Measurements from ENCODE around the gene CORO1C.

Gene CORO1C

DNA sequence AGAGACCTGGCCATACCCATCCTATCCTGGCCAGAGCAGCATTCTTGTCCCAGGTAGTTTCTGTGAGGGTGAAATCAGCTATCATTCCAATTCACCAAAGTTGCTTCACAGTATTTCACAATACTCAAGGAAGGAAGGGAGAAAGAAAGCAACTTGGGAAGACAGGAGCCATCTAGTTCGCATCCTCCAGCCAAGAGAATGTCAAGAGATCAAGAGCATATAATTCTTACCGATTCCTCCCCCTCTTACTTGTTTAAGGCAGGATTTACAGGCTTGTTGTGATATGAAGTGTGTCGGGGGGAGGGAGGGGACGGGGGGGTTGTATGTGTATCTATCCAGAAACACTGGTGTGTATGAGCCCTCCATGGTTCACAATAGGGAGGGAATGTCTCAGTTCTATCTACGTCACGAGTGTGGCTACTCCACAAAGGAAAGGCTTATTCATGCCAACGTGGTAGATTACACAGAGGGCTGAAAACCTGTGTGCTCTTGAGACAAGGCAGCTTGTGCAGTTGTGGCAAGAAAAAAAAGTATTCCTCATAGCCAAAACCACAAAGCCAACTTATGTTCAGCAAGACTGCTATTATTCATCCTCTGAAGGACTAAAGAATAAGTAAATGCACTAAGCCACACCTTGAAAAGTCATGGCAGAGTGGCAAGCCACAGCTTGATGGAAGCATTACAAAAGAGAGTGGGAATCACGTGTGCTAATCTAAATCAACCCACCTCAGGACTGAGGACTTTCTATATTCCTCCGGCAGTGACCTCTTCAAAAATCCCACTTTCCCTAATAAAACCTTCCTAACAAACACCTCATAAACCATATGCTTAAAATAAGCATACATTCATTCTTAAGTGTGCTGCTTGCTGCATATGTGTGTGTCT lies 35.0 kb downstream of the CORO1C start:
- peak; percentile 20 for DNase-seq

DNA sequence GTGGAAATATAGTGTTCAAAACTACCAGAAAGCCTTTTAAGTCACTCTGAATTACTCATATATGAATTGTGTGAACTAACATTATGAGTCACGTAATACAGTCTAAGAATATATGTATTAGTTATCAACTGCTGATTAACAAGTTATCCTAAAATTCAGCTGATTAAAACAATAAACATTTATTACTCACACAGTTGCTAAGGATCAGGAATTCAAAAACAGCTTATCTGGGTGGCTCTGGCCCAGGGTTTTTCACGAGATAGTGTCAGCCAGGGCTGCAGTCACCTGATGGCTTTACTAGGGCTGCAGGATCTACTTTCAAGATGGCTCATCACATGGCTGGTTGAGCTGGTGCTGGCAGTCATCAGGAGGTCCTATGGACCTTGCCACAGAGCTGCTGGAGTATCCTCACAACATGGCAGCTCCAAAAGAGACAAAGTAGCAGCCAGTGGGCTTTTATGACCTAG lies 36.5 kb downstream of the CORO1C start:
- DNase-seq = no peak

DNA sequence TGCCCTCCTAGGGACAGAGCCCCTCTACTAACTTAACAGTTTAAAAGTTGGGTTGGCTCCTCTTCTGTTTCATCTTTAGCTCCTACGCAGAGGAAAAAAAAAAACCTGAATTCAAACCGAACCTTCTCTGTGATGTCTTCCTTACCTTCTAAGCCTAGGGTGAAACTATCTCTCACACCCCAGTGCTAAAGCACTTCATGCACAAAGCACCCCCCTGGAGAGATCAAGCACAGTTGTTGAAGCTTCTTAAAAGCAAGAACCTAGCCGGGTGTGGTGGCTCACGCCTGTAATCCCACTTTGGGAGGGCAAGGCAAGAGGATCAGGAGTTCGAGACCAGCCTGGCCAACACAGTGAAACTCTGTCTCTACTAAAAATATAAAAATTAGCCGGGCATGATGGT lies 37.6 kb downstream of the CORO1C start:
- DNase-seq = no peak

DNA sequence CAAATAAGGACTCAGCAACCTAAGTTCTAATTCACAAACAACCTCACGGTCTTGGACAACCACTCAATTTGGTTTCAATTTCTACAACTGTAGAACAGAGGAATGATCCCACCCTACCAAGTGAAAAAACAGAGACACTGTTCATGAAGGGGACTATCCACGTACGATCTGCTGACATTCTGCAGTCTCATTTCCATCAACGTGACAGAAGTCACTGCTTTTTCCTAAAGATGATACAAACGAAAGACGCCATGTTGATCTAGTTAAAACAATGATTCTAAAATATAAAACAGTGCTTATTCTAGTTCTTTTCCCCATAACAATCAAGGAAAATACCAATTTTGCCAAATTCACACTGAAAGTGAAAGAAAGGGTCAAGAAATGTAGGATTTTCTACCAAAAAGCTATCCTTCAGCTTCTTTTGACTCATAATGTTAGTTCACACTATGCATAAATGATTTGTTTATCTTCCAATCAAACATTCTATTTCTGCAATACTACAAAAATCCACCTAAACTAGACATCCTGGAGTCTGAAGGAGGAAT lies 38.1 kb downstream of the CORO1C start:
- no peak for DNase-seq

DNA sequence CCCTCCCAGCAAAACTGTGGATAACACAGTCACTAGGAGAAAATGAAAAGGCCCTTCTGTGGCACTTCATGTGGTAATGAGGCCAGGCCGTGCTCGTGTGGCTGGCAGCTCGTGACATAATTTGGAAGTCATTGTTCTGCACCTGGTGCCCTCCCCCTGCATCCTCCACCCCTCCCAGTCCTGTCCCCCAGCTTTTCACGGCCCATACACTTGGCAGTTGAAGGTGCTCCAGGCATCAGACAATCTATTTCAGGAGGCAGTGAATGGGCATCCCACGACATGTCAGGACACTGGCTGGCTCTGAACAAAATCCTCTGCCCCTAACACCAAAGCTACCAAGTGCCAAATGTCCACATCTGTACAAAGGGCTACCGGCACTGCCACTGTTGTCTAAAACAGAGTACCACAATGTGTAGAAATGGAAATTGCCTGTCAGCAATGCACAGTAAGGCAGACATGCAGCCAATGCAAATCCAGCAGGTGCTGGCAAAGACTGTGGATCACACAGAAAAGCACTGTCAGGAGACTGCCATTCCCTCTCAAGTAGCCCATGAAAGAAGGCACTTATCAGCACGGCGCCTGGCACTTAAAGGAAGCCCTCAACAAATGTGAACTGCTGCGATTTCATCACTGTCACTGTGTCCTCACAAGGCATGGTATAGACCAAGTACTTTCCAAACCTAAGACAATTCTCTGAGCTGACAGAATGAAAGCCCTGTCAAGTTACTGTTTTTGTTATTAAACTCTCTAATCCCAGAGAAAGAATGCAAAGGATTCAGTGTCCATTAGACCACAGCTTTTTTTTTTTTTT lies 39.1 kb downstream of the CORO1C start:
- peak; percentile 82 for DNase-seq

DNA sequence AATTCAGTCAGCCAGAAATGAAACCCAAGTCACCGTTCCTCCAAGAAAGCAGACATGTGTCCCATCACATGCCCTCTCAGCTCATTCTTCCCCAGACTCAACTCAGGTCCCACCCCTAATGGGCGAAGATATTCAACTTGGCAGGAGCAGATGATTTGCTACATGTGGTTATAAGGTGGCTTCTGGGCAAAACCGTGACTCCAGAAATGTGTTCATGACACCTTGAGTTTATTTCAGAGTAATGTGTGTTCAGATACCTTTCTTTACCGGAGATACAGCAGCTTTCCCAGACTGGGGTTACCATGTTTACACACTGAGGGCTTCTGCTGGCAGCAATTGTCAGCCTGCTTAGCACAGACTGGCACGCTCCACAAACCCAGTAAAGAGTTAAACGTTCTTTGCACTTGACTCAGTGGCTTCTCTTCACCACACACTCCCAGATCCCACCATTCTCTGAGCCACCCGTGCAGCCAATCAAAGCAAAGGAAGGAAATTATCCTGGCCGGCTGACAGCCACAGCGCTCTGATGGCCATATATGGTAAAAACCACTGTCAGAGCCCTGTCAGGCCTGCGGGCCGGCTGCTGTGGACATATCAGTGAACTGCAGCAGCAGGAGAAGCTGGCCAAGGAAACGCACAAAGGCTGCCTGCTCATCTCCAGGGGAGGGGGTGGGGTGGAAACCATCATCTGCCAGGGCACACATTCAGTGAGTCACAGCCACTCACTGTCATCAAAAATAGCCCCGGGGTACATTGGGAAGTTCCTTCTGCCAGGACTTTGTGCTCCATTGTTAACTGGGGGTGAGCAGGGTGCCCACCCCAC lies 39.9 kb downstream of the CORO1C start:
- DNase-seq = peak; percentile 92

DNA sequence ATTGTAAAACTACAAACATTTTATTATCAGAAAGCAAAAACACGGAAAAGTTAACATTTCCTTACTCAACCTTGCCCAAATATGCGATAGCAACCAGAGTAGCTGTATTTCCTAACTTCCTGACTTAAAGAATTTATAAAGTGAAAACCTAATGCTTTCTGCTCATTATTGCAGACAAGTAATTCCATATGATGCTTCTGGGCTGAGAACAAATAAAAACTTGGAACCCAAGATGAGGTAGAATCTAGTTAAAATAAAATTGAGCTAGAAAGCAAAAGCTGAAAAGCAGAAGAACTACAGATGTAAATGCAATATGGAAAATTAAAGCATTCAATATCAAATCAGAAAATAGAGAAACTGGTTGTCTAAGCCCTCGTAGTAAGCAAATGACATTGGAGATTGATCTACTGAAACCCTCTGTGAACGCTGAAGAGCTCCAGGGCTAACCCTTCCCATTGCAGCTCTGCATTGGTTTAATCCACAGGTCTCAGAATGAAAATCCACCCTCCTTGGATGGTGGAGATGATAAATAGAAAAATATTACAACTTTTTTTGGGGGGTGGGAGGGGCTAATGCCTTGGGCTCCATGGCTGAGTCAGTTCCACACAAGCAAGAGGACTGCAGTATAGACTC lies 40.7 kb downstream of the CORO1C start:
- no peak for DNase-seq

DNA sequence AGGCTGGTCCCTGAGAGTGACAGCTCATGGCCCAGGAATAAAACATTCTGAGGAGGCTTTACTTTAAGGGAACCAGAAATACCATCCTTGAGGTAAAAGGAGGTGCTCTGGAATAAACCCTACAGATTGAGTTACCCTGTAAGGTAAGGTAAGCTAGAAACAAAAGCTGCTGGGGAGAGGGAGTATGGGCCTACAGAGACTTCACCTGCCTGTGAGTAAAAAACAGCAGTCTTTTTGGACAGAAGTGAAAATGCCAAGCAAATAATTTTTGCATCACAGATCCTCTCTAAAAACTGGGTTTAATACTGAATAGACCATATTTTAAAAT lies 41.2 kb downstream of the CORO1C start:
- no peak for DNase-seq

DNA sequence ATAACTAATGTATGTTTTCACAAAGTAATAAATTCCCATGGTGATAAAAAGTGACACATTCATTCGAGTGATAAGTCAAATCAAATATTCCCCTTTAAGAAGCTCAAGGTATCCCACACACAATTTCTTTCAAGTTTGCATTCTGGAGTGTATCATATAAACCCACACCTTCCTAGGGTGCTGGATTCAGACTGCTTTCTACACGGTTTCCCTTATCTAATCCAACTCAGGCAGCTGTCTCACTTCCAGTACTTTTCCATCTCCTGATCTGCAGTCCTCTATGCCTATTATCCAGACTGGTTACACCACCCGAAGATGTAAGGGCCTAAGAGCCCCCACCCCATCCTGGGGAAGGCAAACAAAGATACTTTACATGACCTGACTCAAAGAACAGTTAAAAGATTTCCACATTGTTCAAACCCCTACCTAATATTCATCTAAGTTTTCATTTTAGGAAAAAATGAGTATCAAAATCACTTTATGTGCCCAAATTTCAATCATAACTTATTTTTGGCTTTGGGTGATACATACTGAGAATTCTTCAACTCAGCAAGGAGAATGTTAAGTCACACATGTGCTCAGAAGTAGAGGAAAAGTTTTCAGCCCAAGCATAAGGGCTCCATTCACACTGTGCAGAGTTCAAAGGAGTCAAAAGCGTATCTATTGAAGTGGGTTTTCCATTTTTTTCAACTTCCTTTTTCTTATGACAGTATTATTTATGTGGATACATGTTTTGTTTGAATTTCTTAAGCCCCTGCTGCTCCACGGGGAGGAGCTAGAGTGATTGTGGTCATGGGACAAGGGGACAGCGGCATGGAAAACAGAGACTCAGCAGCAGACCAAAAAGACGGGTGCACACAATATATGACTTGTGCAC lies 41.8 kb downstream of the CORO1C start:
- no peak for DNase-seq

DNA sequence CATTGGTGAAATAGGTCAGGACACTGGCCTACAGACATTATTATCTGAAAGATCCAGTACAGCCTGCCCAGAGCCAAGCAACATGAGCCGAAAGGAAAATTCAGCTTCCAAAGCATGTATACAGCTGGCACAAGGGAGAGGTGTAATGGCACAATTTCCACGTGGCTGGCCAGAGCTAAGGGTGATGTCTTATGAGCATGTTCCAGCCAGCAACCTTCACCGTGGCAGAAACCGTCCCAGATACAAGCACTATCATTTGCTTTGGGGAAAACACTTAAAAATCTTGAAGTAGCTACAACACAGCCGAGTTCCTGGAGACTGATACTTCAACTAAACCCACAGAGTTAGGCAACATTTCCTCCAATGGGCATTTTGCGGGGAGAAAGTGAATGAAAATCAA lies 44.5 kb downstream of the CORO1C start:
- DNase-seq = no peak

DNA sequence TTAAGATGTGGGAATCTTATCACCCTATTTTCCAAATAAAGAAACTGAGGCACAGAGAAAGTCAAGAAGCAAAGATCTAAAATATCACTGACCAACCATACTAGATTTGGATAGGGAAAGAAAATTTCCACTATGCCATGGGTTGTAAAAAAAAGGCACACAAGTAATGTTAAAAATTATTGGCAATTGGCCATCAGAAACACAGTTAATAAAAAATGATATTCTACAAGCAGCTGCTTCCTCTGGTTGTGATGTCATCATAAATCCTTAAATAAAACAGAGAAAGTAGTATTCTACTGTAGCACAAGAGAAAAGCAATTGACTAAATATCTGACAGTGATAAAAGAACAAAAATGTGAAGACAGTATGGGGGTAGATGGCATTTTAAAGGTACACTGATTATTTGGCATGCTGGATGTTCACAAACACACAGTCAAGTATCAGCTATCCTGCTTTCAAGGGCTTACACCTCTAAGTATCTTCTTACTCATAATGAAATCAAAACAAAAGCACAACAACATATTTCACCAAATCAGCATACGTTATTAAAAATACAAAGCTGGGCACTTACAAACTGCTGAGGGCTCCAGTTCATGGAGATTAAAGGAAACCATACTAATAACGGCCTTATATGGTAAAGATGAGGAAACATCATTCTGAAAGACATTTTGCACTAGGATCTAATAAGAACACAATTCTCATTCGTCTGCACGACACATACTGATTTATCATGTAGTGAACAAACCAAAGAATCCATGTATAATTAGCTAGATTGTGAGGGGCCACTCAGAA lies 45.7 kb downstream of the CORO1C start:
- peak; percentile 58 for DNase-seq

DNA sequence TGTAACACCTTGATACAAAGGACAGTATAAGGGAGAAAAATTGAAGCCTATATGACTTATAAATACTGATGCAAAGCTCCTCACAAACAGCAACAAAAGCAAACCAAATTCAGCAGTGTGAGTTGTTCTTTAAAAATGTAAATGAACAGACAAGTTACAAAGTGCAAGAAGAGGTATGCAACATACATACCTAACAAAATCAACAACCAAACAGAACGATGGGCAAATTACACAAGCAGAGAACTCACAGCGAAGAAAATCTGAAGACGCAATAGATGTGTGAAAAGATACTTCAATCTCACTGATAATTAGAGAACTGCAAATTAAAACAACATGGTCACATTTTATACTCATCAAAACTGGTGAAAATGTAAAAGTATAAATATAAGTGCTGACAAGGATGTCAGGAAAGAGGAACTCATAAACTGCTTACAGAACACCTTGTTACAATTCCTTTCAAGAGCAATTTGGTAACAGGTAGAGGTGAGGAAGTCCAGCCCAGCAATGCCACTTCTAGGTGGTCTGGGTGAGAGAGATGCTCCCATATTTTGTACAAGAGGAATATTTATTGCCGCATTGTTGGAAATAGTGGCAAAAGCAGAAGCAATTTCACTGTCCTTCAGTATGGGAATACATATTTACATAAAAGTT lies 47.3 kb downstream of the CORO1C start:
- no peak for DNase-seq

DNA sequence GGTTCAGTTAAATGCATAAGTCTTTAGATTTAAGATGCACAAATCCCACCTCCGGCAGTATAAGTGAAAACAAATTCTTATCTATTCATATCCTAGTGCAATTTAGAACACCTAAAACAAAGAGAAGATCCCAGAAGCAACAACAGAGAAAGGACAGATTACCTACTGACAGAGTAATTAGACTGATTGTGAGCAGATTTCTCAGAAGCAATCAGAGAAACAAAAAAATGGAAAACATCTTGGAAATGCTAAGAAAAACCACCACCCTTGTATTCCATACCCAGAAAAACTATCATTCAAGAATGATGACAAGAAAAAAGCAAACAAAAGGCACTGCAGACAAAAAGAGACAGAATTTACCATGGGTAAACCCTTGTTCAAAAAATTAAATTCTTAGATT lies 50.0 kb downstream of the CORO1C start:
- no peak for DNase-seq

DNA sequence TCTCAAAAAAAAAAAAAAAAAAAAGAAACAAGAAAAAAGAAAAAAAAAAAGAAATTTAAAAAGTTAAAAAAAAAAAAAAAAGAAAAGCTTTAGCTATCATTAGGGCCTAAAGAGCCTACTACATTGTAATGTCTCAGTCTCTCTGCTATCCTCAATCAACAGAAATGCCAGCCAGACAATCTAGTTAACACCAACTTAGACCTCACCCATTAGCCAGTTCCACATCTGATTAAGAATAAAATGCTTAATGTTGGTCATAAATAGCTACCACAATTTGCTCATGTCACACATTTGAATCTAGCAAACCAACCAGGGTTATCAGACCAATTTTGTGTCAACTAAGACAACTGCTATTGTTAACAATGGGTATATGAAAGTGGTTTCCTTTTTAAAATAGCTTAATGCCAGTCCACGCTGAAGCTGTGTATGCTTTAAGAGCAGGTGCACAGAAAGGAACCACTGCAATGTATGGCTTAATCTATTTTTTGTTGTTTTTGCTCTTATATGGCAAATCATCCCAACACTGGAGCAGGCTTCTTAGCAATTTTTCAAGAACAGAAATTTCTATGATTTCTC lies 52.1 kb downstream of the CORO1C start:
- no peak for DNase-seq

DNA sequence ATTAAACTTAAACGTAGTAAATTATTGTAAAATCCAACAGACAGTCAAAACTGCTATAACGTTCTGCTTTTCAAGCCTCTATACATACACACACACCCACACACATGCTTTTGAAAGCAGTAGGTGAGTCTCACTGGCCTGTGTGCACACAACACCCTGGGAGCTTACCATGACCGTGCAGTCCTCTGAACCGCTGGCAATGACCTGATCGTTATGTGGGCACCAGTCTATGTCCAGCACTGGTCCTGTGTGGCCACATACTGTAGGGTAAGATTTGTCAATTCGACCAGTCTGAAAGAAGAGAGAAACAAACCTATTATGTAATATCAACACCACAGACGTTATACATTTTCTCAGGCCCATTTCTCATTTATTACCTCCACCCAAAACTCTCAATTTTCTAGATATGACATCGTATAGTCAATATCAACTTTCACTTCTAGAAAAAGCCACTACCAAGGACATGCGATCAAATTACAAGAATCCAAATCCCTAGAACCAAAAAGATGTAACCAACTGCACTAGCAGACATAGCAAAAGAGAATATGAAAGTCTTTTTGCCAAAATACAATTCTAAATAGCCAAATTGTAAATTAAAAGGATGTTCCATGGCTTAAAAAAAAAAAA lies 53.1 kb downstream of the CORO1C start:
- no peak for DNase-seq

DNA sequence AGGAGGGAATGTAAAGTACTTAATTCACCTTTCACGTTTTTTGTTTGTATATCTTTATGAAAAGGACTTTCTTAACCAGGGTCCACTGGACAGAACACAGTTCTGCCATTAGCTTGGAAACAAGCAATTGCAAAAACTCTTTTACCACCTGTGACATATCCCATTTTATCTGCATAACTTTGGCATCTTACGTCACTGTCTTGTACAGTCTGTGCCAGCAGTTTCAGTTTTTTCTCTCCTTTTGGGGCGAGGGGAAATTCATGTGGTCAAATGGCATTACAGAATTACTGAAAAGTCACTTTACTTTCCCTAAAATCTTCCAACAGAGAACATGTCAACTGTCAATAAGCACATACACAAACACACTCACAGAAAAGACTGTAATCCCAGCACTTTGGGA lies 53.9 kb downstream of the CORO1C start:
- DNase-seq = no peak

DNA sequence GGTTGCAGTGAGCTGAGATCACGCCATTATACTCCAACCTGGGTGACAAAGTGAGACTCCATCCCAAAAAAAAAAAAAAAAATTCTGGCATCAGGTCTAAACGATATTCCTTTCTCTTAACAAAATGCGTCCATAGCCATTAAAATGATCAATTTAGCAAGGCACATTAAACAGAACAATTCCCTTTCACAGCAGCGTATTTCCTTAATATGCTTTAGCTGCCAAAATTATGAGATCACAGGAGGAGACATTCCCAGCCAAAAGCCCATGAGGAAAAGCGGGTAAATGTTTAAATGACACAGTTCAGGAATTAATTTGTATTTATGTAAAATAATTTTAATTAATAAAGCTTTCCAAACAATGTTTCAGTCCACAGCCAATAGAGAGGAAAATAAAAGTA lies 54.6 kb downstream of the CORO1C start:
- DNase-seq = no peak

DNA sequence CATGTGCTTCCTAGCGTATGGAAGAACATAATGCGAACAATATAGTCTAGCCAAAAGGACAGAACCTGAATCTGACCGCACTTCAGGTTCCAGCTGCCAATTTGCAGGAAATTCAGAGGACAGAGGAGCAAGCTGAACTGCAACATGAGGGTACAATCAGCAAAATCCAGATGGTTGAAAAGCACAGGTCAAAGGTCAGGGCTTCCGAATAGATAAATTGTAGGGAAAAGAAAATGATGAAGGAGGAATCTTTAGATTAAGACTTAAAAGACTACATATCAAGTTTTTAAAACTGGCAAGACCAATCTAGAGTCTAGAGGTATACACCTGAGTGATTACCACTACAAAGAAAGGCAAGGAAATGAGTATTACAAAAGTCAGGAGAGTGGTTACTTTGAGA lies 55.5 kb downstream of the CORO1C start:
- no peak for DNase-seq

DNA sequence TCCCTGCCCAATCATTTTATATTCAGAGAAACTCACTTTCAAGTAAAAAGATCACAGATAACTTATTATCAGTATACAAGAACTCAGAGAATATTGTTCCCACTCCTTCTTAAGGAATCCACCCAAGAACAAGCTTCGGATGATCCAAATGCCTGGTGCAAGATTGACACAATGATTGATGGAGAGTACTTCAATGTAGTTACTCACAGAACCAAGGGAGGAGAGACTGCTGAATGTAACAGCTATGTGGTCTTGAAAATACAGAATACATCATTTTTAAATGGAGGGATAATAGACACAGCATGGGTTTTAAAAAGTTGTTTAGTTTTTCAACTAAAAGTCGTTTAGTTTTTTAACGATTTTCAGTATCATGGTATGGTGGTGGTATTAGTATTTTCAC lies 59.3 kb downstream of the CORO1C start:
- DNase-seq = no peak

All from NCI-H2171 treated with DMSO at 0.1 percent for 48 hours (cell line).